Dermis lymphatic vessel endothelial cell (primary cell): ENCODE measurements around the gene AAR2. TPM values are rescaled to one million over a fixed set of nuclear protein-coding genes. Genes with fewer than 3 reads are reported as not detected.

Experiments used
- total RNA-seq: library from RNA; depleted of rRNA; stranded (reverse); fragments of >200 nt; gene quantifications from 2 replicates; pipeline ENCODE4 v1.2.1, GENCODE V29; 2014

The AAR2 gene
- 26.0 and 26.3 TPM in 2 replicates for total RNA-seq

GRCh38 chr20:36235892-36236785 is at the start of gene AAR2:
Gene AAR2, plus strand, starts transcription at chr20:36236478. Its CDS starts 3,391 bp downstream, at chr20:36239869.

GRCh38 chr20:36305602-36306551 is 69.6 kb downstream of the AAR2 start, which contains the start of gene DLGAP4:
Gene DLGAP4, plus strand, starts transcription at chr20:36306339. Its CDS starts 125,379 bp downstream, at chr20:36431718.

Other genes with a start within 250 kb of the AAR2 start
- 14.4 and 18.3 TPM in 2 replicates for gene EPB41L1, start 81.7 kb upstream of the AAR2 start, total RNA-seq
- 10.4 and 11.6 TPM in 2 replicates for gene DLGAP4, start 69.9 kb downstream of the AAR2 start, total RNA-seq